Fibroblast of pulmonary artery (primary cell): ENCODE measurements around the gene KIAA1328.
"Not testable (repeated sequence)": the region's sequence is repeated elsewhere in the genome, so short reads cannot be mapped to it uniquely, and the experiment has no call there.

Source experiments
- DNase-seq: peaks from one replicate; pipeline ENCODE4 v3.0.0-alpha.2; 2010; ENCODE audit warnings: low read depth
- H3K4me3 ChIP-seq: replicated peaks from 2 replicates; pipeline ENCODE4 v1.5.1; 2011; ENCODE audit warnings: low read depth, mild to moderate bottlenecking, control low read depth, low read length, moderate library complexity
- CTCF ChIP-seq: IDR thresholded peaks from 2 replicates; pipeline ENCODE4 v1.5.1; 2011; ENCODE audit warnings: mild to moderate bottlenecking, control low read depth, low read length, inconsistent platforms; ENCODE audit errors: missing control alignments

Gene KIAA1328

DNA sequence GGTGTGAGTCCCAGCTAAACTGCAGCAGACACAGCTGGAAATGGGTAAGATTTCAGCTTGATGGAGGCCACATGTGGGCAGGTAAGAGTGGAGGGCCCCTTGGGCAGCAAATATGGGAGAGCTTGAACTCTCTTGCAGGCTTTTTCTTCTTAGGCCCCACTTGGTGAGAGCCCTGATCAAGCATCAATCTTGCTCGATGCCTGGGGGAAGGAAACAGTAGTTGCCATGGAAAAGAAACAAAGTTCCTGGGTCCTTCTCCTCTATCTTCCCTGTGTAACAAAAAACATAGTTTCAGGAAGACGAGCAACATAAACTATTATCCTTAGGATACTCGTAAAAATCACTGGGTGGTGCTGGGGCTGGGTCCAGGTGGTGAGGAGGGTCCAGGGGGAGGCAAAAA is 42.9 kb downstream of the KIAA1328 start:
- DNase-seq, result no peak
- no peak overlapping the region for H3K4me3 ChIP-seq
- no peak for TF ChIP-seq CTCF

DNA sequence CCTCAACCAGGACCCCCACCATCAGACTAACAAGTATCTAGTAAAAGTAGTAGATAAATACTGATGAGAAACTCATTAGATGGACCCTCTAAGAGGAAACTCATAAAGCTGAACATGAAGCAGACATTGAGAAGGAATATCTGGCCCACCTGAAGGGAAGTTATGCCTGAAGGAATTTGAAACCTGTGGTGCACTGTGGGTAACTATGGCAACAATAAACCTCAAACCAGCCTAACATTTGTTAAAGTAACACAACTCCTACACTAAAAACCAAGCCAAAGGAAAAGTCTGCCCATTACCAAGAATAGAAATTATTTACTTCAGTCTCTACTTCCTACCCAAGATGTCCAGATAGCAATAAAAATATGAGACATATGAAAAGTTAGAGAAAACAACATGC is 43.4 kb downstream of the KIAA1328 start:
- no peak for TF ChIP-seq CTCF
- H3K4me3 ChIP-seq, result no peak overlapping the region
- peak; percentile 3 for DNase-seq

- DNase-seq, H3K4me3 ChIP-seq: not testable (repeated sequence)
These were observed 44.9 kb downstream of the KIAA1328 start for GRCh38 chr18:36873826-36874225.

- DNase-seq, H3K4me3 ChIP-seq: not testable (repeated sequence)
These were observed 50.9 kb downstream of the KIAA1328 start for GRCh38 chr18:36879796-36880195.

- no peak for DNase-seq
- H3K4me3 ChIP-seq, result no peak overlapping the region
- TF ChIP-seq CTCF, result no peak
These were observed 57.1 kb downstream of the KIAA1328 start for GRCh38 chr18:36885981-36886380.

GRCh38 chr18:36887114-36887513 is 58.2 kb downstream of the KIAA1328 start:
- no peak for DNase-seq
- H3K4me3 ChIP-seq, result no peak overlapping the region
- TF ChIP-seq CTCF, result no peak

DNA sequence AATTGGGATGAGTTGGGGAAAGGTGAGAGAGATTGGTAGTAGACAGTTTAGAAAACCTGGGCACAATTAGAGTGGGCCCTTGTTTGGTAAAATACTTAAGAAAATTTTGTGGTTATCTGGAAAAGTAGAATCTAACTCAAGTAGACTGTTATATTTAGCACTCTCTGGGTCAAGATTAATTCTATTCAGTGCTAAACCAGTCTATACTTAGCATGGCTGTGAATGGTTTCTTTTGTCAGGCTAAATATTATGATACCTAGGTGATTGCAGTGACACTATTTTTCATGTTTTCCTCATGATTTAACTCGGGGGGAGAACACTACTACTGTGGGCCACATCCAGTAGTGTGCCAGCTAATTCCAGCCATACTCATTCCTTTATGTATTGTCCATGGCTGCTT is 58.9 kb downstream of the KIAA1328 start:
- H3K4me3 ChIP-seq, result no peak overlapping the region
- DNase-seq, result no peak
- no peak for TF ChIP-seq CTCF

GRCh38 chr18:36888778-36889177 is 59.9 kb downstream of the KIAA1328 start:
- no peak for TF ChIP-seq CTCF
- DNase-seq, result no peak
- H3K4me3 ChIP-seq, result no peak overlapping the region
